HepG2 (cell line): ENCODE data around the gene IER5L. TPM values are rescaled to one million over a fixed set of nuclear protein-coding genes. Genes with fewer than 3 reads are reported as not detected.

Experiments used
- ATAC-seq: fragments of 200-7000 bp; cut with Tn5 transposase; 3 replicates; pipeline ENCODE4 v1.9.1; 2020; ENCODE audit warnings: mild to moderate bottlenecking, moderate library complexity
- BruUV-seq: library from RNA; stranded (reverse); fragments of 400-500 nt; replicated peaks from 2 replicates; lab custom pipeline; 2021; lab: Mats Ljungman, UMichigan
- CTCF ChIA-PET: fragments of 300-600 bp; formaldehyde crosslinking; extraction: SDS; loops from one replicate; lab custom pipeline; 2021; ENCODE audit warnings: low total read pairs, inconsistent platforms, low intra/inter-chr PET ratio; lab: Yijun Ruan, JAX
- POLR2A ChIA-PET: fragments of 350-600 bp; sonication (Branson Sonifier 250); formaldehyde crosslinking; loops from one replicate; lab custom pipeline; 2020; ENCODE audit warnings: antibody characterized with exemption, inconsistent platforms; lab: Yijun Ruan, JAX
- DNase-seq: peaks from one replicate; pipeline ENCODE4 v3.0.0-alpha.2; 2015; ENCODE audit warnings: low spot score
- FAIRE-seq: peaks from 3 replicates; lab custom pipeline; 2011; peaks lifted over from hg19 to GRCh38; lab: Jason Lieb, UNC
- H2AFZ ChIP-seq: one replicate; pipeline ENCODE4 v1.6.1; 2011; ENCODE audit warnings: low read length, inconsistent platforms
- H3K27ac ChIP-seq: fragments of 300-600 bp; 3 replicates; pipeline ENCODE4 v1.8.0; 2011; ENCODE audit warnings: mixed run types, mild to moderate bottlenecking, mixed read lengths, low read length, inconsistent platforms; ENCODE audit not compliant: insufficient read depth; ENCODE audit errors: extremely low read length
- H3K27me3 ChIP-seq, 2 experiments: fragments of 200-600 bp in 1 of 2; 2 replicates in 1 of 2; 3 replicates in 1 of 2; pipeline versions ENCODE4 v1.6.0 to v1.8.0; 2011; ENCODE audit warnings: low read length in 2 of 2, mild to moderate bottlenecking in 2 of 2, moderate library complexity in 2 of 2, inconsistent platforms in 1 of 2; ENCODE audit not compliant: insufficient read depth in 2 of 2, control insufficient read depth in 1 of 2
- H3K36me3 ChIP-seq, 2 experiments: fragments of 200-600 bp in 1 of 2; replicated peaks in 1 of 2; 2 replicates in 1 of 2; 3 replicates in 1 of 2; pipeline versions ENCODE4 v1.5.1 to v1.8.0; 2011; ENCODE audit warnings: low read length in 2 of 2, inconsistent platforms in 1 of 2; ENCODE audit not compliant: insufficient read depth in 2 of 2, control insufficient read depth in 1 of 2
- H3K4me1 ChIP-seq: 2 replicates; pipeline ENCODE4 v1.5.1; 2012; ENCODE audit warnings: low read length, inconsistent platforms; ENCODE audit not compliant: insufficient read depth
- H3K4me2 ChIP-seq: 2 replicates; pipeline ENCODE4 v1.6.0; 2011; ENCODE audit warnings: low read depth, low read length, inconsistent platforms
- H3K4me3 ChIP-seq, 3 experiments: fragments of 200-600 bp in 1 of 3; sonication (generic), shearing (Covaris generic) in 1 of 3; replicated peaks in 1 of 3; 2 replicates each; pipeline ENCODE4 v1.5.1; 2011 to 2016; ENCODE audit warnings: low read length in 3 of 3, inconsistent platforms in 2 of 3, low read depth in 2 of 3, mild to moderate bottlenecking in 2 of 3, control low read depth in 1 of 3, mixed read lengths in 1 of 3; ENCODE audit not compliant: insufficient read depth in 1 of 3
- H3K79me2 ChIP-seq: one replicate; pipeline ENCODE4 v1.6.1; 2011; ENCODE audit warnings: low read length, inconsistent platforms; ENCODE audit not compliant: insufficient read depth
- H3K9ac ChIP-seq: 2 replicates; pipeline ENCODE4 v1.6.0; 2011; ENCODE audit warnings: mild to moderate bottlenecking, low read depth, low read length, inconsistent platforms; ENCODE audit not compliant: insufficient read depth
- H3K9me3 ChIP-seq: 2 replicates; pipeline ENCODE4 v1.5.1; 2012; ENCODE audit warnings: mild to moderate bottlenecking, low read length
- H4K20me1 ChIP-seq: 2 replicates; pipeline ENCODE4 v1.6.0; 2011; ENCODE audit warnings: inconsistent platforms, mild to moderate bottlenecking, low read length, moderate library complexity; ENCODE audit not compliant: insufficient read depth
- ELF3 ChIP-seq: IDR thresholded peaks from 2 replicates; pipeline ENCODE4 v1.6.1; 2016; ENCODE audit warnings: missing genetic modification reagents, missing compliant biosample characterization
- ERF ChIP-seq: IDR thresholded peaks from 2 replicates; pipeline ENCODE4 v1.6.1; 2018; ENCODE audit warnings: missing biosample characterization, missing genetic modification reagents
- EZH2 ChIP-seq: conservative IDR thresholded peaks from 2 replicates; pipeline ENCODE4 v1.6.1; 2012; ENCODE audit warnings: mild to moderate bottlenecking, low read depth, low read length, moderate library complexity
- FOSL2 ChIP-seq: sonication (generic); formaldehyde crosslinking; IDR thresholded peaks from 2 replicates; pipeline ENCODE4 v1.4.0; 2020; ENCODE audit warnings: missing genetic modification reagents
- GABPA ChIP-seq, 2 experiments: IDR thresholded peaks; 2 replicates each; pipeline ENCODE4 v1.6.1; 2011 to 2016; ENCODE audit warnings: low read depth in 2 of 2, low read length in 1 of 2, missing biosample characterization in 1 of 2, missing genetic modification characterization in 1 of 2
- NR2F6 ChIP-seq, 2 experiments: IDR thresholded peaks; 2 replicates each; pipeline ENCODE4 v1.6.1; 2016; ENCODE audit warnings: antibody characterized with exemption in 1 of 2, mild to moderate bottlenecking in 1 of 2
- PHF8 ChIP-seq: sonication (generic); formaldehyde crosslinking; IDR thresholded peaks from 2 replicates; pipeline ENCODE4 v1.5.0; 2020; ENCODE audit warnings: missing genetic modification reagents
- RARA ChIP-seq: IDR thresholded peaks from 2 replicates; pipeline ENCODE4 v1.6.1; 2016; ENCODE audit warnings: missing genetic modification reagents, missing compliant biosample characterization
- SAP130 ChIP-seq: IDR thresholded peaks from 2 replicates; pipeline ENCODE4 v1.6.1; 2016; ENCODE audit warnings: low read depth
- SIN3A ChIP-seq: IDR thresholded peaks from 2 replicates; pipeline ENCODE4 v1.6.1; 2011; ENCODE audit warnings: low read depth, mild to moderate bottlenecking, control low read depth, low read length, borderline replicate concordance
- TEAD3 ChIP-seq: optimal IDR thresholded peaks from 2 replicates; pipeline ENCODE3; 2016; ENCODE audit warnings: borderline replicate concordance
- YEATS4 ChIP-seq: sonication (generic); formaldehyde crosslinking; IDR thresholded peaks from 2 replicates; pipeline ENCODE4 v1.4.0; 2020; ENCODE audit warnings: missing genetic modification reagents, borderline replicate concordance
- ZNF557 ChIP-seq: sonication (generic); formaldehyde crosslinking; IDR thresholded peaks from 2 replicates; pipeline ENCODE4 v1.4.0; 2020; ENCODE audit warnings: missing genetic modification reagents
- ZNF746 ChIP-seq: sonication (generic); formaldehyde crosslinking; IDR thresholded peaks from 2 replicates; pipeline ENCODE4 v1.8.0; 2022; ENCODE audit warnings: mild to moderate bottlenecking, missing genetic modification reagents
- WGBS: methylation state at CpG from one replicate; pipeline ENCODE4 v1.1.6; 2017; ENCODE audit warnings: low lambda C conversion rate; 5-methylcytosine and 5-hydroxymethylcytosine counted together
- in situ Hi-C: cut with HindIII; loops from 2 replicates; pipeline ENCODE4 v1.10.0; 2017; ENCODE audit warnings: low pct_unique_long_range_greater_than_20kb; ENCODE audit not compliant: extremely low pct_ligation_motif_present
- intact Hi-C: fragments of 100-400 bp; cut with micrococcal nuclease; formaldehyde crosslinking; loops from one replicate; pipeline ENCODE4 v1.10.0; 2022; ENCODE audit not compliant: unreplicated experiment
- polyA plus RNA-seq, 8 experiments: library from polyadenylated mRNA; depleted of rRNA in 3 of 8; stranded (reverse) in 7 of 8; unstranded in 1 of 8; fragments of >200 nt; fragmentation: Illumina TruSeq in 4 of 8; extraction: Trizol in 4 of 8; gene quantifications; 2 replicates each; pipeline versions ENCODE4 v1.2.1 to v1.2.3, GENCODE V29; 2011 to 2016; ENCODE audit warnings: low read depth in 4 of 8, missing spikeins in 1 of 8, mixed read lengths in 1 of 8; ENCODE audit not compliant: insufficient read depth in 1 of 8
- total RNA-seq, 5 experiments: library from RNA; depleted of rRNA; stranded (reverse); fragments of >200 nt; fragmentation: Illumina TruSeq; extraction: Trizol; gene quantifications; 2 replicates each; pipeline ENCODE4 v1.2.3, GENCODE V29; 2016; ENCODE audit warnings: low read depth in 1 of 5
- TF ChIP-seq, protein P1 (sequence below): sonication (generic); formaldehyde crosslinking; IDR thresholded peaks from 2 replicates; pipeline ENCODE4 v1.5.0; 2020; ENCODE audit warnings: missing genetic modification reagents, mild to moderate bottlenecking, borderline replicate concordance
- TF ChIP-seq, protein P2 (sequence below): sonication (generic); formaldehyde crosslinking; IDR thresholded peaks from 2 replicates; pipeline ENCODE4 v1.5.1; 2020; ENCODE audit warnings: missing genetic modification reagents, mild to moderate bottlenecking, borderline replicate concordance
- TF ChIP-seq, protein P3 (sequence below): sonication (generic); formaldehyde crosslinking; conservative IDR thresholded peaks from 2 replicates; pipeline ENCODE4 v1.5.0; 2020; ENCODE audit warnings: missing genetic modification reagents

Gene IER5L
- total and polyA plus RNA-seq, 2 of the 13 experiments (the other 11 are each of a cell fraction or from before 2014, with no cell fraction given): 1.8 to 3.3 TPM

DNA sequence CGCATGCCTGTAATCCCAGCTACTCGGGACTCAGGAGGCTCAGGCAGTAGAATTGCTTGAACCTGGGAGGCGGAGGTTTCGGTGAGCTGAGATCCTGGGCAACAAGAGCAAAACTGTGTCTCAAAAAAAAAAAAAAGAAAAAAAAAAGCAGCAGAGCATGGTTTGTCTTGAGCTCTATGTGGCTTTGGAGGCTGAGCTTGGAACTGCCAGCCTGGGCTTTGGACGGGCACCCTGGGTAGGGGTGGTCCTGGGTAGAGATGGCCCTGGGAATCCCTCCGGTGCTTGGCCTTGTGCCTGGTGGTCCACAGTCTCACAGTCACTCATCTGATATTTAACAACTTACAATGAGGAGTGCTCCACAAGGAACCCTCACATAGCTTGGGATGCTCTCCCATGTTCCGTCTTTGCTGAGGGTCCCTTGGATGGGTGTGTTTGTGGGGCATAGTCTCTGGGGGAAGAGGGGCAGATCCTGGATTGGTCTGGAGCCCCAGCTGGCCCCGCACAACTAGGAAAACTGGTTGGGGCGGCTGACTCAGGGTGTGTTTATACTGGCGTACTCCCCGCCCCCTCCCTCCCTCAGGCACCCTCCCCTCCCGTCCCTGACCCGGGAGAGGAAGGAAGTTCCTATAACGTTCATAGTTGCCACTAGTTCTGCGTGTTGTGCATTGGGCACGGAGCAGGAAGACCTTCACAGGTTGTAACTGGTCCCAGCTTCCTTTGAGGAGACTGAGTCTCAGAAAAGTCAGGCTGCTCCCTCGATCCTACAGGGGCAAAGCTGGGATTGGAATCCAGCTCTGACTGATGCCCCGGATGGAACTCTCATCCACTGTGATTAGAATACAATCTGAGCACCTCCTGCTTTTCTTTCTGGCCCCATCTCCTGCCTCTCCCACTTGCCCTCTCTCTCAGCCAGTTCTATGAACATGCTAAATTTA, 11.2 kb downstream of the IER5L start:
- in situ Hi-C loops (no loop called here), intact Hi-C loops (no loop called here)
- H3K27ac ChIP-seq: no peak overlapping the region
- peak overlapping the region; percentile 32 to 50 (median 47); a peak in 5 of 6 replicates for H3K4me3 ChIP-seq
- peak overlapping the region; percentile 88 for H3K4me2 ChIP-seq
- 33% methylated on average over 11 of the region's 18 CpGs for WGBS
- H3K27me3 ChIP-seq: peaks cover under 1 to 11% of the 10 kb centered on the region in 2 experiments; a peak in 4 of 5 replicates
- DNase-seq (peak; percentile 58), FAIRE-seq (peak; percentile 12), ATAC-seq (peak; percentile 66)
- ChIA-PET CTCF (no interaction called here), POLR2A (interaction anchor here (1.0 to 3.2 kb wide), 8 partner anchors 7 to 329 kb away, joined by 3 to 21 read pairs (median 4); partner anchors contain the start of genes DOLPP1 and IER5L)
- H2AFZ ChIP-seq: no peak overlapping the region
- peaks cover 82% of the 10 kb centered on the region for H3K4me1 ChIP-seq
- no peaks in the 10 kb centered on the region for H3K79me2 ChIP-seq
- H4K20me1 ChIP-seq: no peaks in the 10 kb centered on the region
- H3K9me3 ChIP-seq: no peaks in the 10 kb centered on the region
- no TSS peak for BruUV-seq
- H3K9ac ChIP-seq: peak overlapping the region; percentile 60
- no peaks in the 10 kb centered on the region for H3K36me3 ChIP-seq
- TF ChIP-seq ERF (CRISPR knock-in tag) (0 out of 2 replicates have a peak, but pooled peaks have one; percentile 15), ZNF557 (no peak), FOSL2 (peak; percentile 50; the same call in 1 of the 2 replicates), TEAD3 (CRISPR knock-in tag) (peak; percentile 28), SAP130 (CRISPR knock-in tag) (peak; percentile 27), RARA (CRISPR knock-in tag) (0 out of 2 replicates have a peak, but pooled peaks have one; percentile 21), ELF3 (0 out of 2 replicates have a peak, but pooled peaks have one; percentile 43), NR2F6 (IDR thresholded peaks at IDR 0.05) (no peak), NR2F6 (CRISPR knock-in tag; IDR thresholded peaks at IDR 0.05) (0 out of 2 replicates have a peak, but pooled peaks have one; percentile 10), EZH2 (no peak), GABPA (IDR thresholded peaks at IDR 0.05; ENCODE audit: low read depth, low read length) (no peak), GABPA (CRISPR knock-in tag; IDR thresholded peaks at IDR 0.05; ENCODE audit: low read depth) (peak; percentile 40; the same call in 1 of the 2 replicates), YEATS4 (CRISPR knock-in tag) (0 out of 2 replicates have a peak, but pooled peaks have one; percentile 5), ZNF746 (CRISPR knock-in tag) (peak; percentile 52; the same call in 1 of the 2 replicates), PHF8 (CRISPR knock-in tag) (0 out of 2 replicates have a peak, but pooled peaks have one; percentile 0), SIN3A (no peak)
- TF ChIP-seq, protein P1, sequence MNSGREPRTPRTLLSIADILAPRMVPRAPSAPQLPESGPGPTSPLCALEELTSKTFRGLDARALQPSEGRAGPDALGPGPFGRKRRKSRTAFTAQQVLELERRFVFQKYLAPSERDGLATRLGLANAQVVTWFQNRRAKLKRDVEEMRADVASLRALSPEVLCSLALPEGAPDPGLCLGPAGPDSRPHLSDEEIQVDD (CRISPR knock-in tag): no peak
- TF ChIP-seq, protein P2, sequence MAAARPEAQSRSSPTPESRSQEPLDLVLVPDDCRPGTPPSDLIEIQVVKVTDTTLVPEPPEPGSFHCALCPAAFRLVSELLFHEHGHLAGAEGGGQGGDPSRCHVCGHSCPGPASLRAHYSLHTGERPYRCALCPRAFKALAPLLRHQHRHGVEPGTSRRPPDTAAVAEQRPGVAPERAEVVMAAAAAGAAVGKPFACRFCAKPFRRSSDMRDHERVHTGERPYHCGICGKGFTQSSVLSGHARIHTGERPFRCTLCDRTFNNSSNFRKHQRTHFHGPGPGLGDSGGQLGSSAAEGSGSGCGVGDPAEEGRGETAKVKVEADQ (CRISPR knock-in tag): no peak
- TF ChIP-seq, protein P3, sequence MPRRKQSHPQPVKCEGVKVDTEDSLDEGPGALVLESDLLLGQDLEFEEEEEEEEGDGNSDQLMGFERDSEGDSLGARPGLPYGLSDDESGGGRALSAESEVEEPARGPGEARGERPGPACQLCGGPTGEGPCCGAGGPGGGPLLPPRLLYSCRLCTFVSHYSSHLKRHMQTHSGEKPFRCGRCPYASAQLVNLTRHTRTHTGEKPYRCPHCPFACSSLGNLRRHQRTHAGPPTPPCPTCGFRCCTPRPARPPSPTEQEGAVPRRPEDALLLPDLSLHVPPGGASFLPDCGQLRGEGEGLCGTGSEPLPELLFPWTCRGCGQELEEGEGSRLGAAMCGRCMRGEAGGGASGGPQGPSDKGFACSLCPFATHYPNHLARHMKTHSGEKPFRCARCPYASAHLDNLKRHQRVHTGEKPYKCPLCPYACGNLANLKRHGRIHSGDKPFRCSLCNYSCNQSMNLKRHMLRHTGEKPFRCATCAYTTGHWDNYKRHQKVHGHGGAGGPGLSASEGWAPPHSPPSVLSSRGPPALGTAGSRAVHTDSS: no peak
